ENCODE data around the gene NCAPG2. TPM values are rescaled to one million over a fixed set of nuclear protein-coding genes. Genes with fewer than 3 reads are reported as not detected.

Gene NCAPG2
- total RNA-seq, 2 experiments from 2014 or later = 61.8 to 111 TPM

- Histone ChIP-seq H3K36me3 (ENCODE audit: insufficient read depth, low read length) (peaks cover 36% of the 10 kb centered on the region; the same call in 1 of the 2 replicates), H3K27ac (ENCODE audit: low read depth, low read length, poor library complexity, severe bottlenecking) (no peak overlapping the region), H3K79me2 (ENCODE audit: insufficient read depth, low read depth, low read length) (no peaks in the 10 kb centered on the region), H3K9me2 (ENCODE audit: insufficient read depth, low read length) (no peaks in the 10 kb centered on the region), H3K4me2 (ENCODE audit: low read length) (no peak overlapping the region), H2AFZ (ENCODE audit: low read length) (no peak overlapping the region), H3K9me3 (ENCODE audit: low read length) (no peaks in the 10 kb centered on the region), H3K4me1 (ENCODE audit: insufficient read depth, low read length, poor library complexity, severe bottlenecking) (no peaks in the 10 kb centered on the region), H4K20me1 (ENCODE audit: insufficient read depth, low read length) (no peaks in the 10 kb centered on the region), H3K4me3 (ENCODE audit: low read depth, low read length, poor library complexity, severe bottlenecking) (no peak overlapping the region)
- no peak for DNase-seq (ENCODE audit: low spot score)
- ChIA-PET CTCF (ENCODE audit: unreplicated experiment) (no interaction called here), POLR2A (interaction anchor here (1.5 kb wide), 1 partner anchor 9 kb away, joined by 3 read pairs; no protein-coding TSS in a partner anchor)
- intact Hi-C loops (cut with micrococcal nuclease; ENCODE audit: unreplicated experiment) = no loop called here
- no peak for TF ChIP-seq CTCF (conservative IDR thresholded peaks at IDR 0.05; ENCODE audit: low read length)
- TF ChIP-seq EZH2phosphoT487 (IDR thresholded peaks at IDR 0.05; ENCODE audit: borderline replicate concordance, low read depth, low read length) = no peak
- no TSS peak for BruUV-seq (replicated peaks)
Measured at GRCh38 chr7:158606671-158607424, 97.8 kb downstream of the NCAPG2 start.

- peaks cover 29% of the 10 kb centered on the region; the same call in 1 of the 2 replicates for H3K36me3 ChIP-seq (ENCODE audit: insufficient read depth, low read length)
- no TSS peak for BruUV-seq (replicated peaks)
- no peaks in the 10 kb centered on the region for H3K9me2 ChIP-seq (ENCODE audit: insufficient read depth, low read length)
- H4K20me1 ChIP-seq (ENCODE audit: insufficient read depth, low read length) = no peaks in the 10 kb centered on the region
- H3K4me3 ChIP-seq (ENCODE audit: low read depth, low read length, poor library complexity, severe bottlenecking) = no peak overlapping the region
- ChIA-PET POLR2A (interaction anchor here (1.5 kb wide), 1 partner anchor 10 kb away, joined by 3 read pairs; no protein-coding TSS in a partner anchor), CTCF (ENCODE audit: unreplicated experiment) (no interaction called here)
- TF ChIP-seq CTCF (conservative IDR thresholded peaks at IDR 0.05; ENCODE audit: low read length) (no peak), EZH2phosphoT487 (IDR thresholded peaks at IDR 0.05; ENCODE audit: borderline replicate concordance, low read depth, low read length) (no peak)
- no peak for DNase-seq (ENCODE audit: low spot score)
- intact Hi-C loops (cut with micrococcal nuclease; ENCODE audit: unreplicated experiment) = no loop called here
- H2AFZ ChIP-seq (ENCODE audit: low read length) = no peak overlapping the region
- no peaks in the 10 kb centered on the region for H3K4me1 ChIP-seq (ENCODE audit: insufficient read depth, low read length, poor library complexity, severe bottlenecking)
- no peaks in the 10 kb centered on the region for H3K79me2 ChIP-seq (ENCODE audit: insufficient read depth, low read depth, low read length)
- H3K9me3 ChIP-seq (ENCODE audit: low read length) = no peaks in the 10 kb centered on the region
- H3K4me2 ChIP-seq (ENCODE audit: low read length) = no peak overlapping the region
- no peak overlapping the region for H3K27ac ChIP-seq (ENCODE audit: low read depth, low read length, poor library complexity, severe bottlenecking)
Measured at GRCh38 chr7:158606129-158606528, 98.5 kb downstream of the NCAPG2 start.
